GM19455 (cell line): Measurements from ENCODE around the gene MAD1L1.

Experiments
- ATAC-seq: cut with Tn5 transposase; IDR thresholded peaks from one replicate; pipeline ENCODE4 v1.9.1; 2021; ENCODE audit not compliant: unreplicated experiment

MAD1L1 gene

GRCh38 chr7:2143981-2144595 is 88.7 kb downstream of the MAD1L1 start:
- no peak for ATAC-seq

GRCh38 chr7:2143450-2143849 is 89.3 kb downstream of the MAD1L1 start:
- ATAC-seq: no peak

- no peak for ATAC-seq
Measured at GRCh38 chr7:2142386-2142785, 90.4 kb downstream of the MAD1L1 start.

GRCh38 chr7:2141651-2142050 is 91.1 kb downstream of the MAD1L1 start:
- no peak for ATAC-seq

- ATAC-seq: no peak
Measured at GRCh38 chr7:2141021-2141410, 91.7 kb downstream of the MAD1L1 start.

GRCh38 chr7:2140216-2141020 is 92.3 kb downstream of the MAD1L1 start:
- no peak for ATAC-seq

- no peak for ATAC-seq
Measured at GRCh38 chr7:2139004-2139699, 93.6 kb downstream of the MAD1L1 start.

GRCh38 chr7:2138146-2138765 is 94.5 kb downstream of the MAD1L1 start:
- ATAC-seq: no peak

- ATAC-seq: no peak
Measured at GRCh38 chr7:2134740-2135139, 98.0 kb downstream of the MAD1L1 start.

- no peak for ATAC-seq
Measured at GRCh38 chr7:2132243-2132642, 100.5 kb downstream of the MAD1L1 start.

GRCh38 chr7:2131800-2132199 is 100.9 kb downstream of the MAD1L1 start:
- no peak for ATAC-seq

- no peak for ATAC-seq
Measured at GRCh38 chr7:2131341-2131740, 101.4 kb downstream of the MAD1L1 start.

GRCh38 chr7:2130096-2130375 is 102.7 kb downstream of the MAD1L1 start:
- ATAC-seq: no peak

- ATAC-seq: no peak
Measured at GRCh38 chr7:2129323-2130095, 103.2 kb downstream of the MAD1L1 start.

GRCh38 chr7:2128601-2129322 is 104.0 kb downstream of the MAD1L1 start:
- ATAC-seq: no peak

- ATAC-seq: no peak
Measured at GRCh38 chr7:2126621-2127020, 106.1 kb downstream of the MAD1L1 start.

- ATAC-seq: no peak
Measured at GRCh38 chr7:2125931-2126330, 106.8 kb downstream of the MAD1L1 start.

- ATAC-seq: no peak
Measured at GRCh38 chr7:2124604-2125345, 108.0 kb downstream of the MAD1L1 start.

- ATAC-seq: no peak
Measured at GRCh38 chr7:2123916-2124315, 108.8 kb downstream of the MAD1L1 start.

GRCh38 chr7:2123360-2123759 is 109.4 kb downstream of the MAD1L1 start:
- ATAC-seq: no peak
